ENCODE measurements around the gene PRKCB.

DNA sequence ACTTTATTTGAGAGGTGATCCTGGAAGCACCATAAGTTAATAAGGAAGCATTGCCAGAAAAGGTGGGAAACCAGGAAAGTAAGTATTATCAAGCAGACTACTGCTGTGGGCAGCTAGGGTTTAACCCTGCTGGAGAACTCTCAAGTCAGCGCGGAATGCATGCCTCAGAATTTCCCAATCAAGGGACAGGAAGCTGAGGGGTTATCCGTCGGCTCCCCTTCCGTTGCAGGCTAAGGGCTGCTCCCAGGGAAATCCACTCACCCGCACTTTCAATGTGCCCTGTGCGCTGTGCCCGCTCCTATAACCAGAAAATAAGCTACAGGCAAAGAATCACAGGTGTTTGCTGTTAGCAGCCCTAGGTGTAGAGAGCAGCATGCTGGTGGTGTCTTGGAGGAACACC is 281.9 kb downstream of the PRKCB start:
- TF ChIP-seq CTCF (IDR thresholded peaks at IDR 0.05), result no peak
- TF ChIP-seq POLR2A (IDR thresholded peaks at IDR 0.05), result no peak

All from testis (tissue), 2 donors.